PC-3 (cell line): Measurements from ENCODE around the gene ANXA6. TPM values are rescaled to one million over a fixed set of nuclear protein-coding genes. Genes with fewer than 3 reads are reported as not detected.

Experiments
- ATAC-seq: fragments of 200-7000 bp; cut with Tn5 transposase; 2 replicates; pipeline ENCODE4 v1.9.1; 2020; ENCODE audit warnings: mild to moderate bottlenecking, moderate library complexity
- BruUV-seq: library from RNA; stranded (reverse); fragments of 400-500 nt; replicated peaks from 2 replicates; lab custom pipeline; 2021; lab: Mats Ljungman, UMichigan
- CTCF ChIA-PET: fragments of 300-600 bp; sonication (Branson Sonifier 250); formaldehyde crosslinking; loops from one replicate; lab custom pipeline; 2022; ENCODE audit warnings: antibody characterized with exemption; lab: Charles Lee
- POLR2A ChIA-PET: fragments of 300-600 bp; sonication (Branson Sonifier 250); formaldehyde crosslinking; loops from one replicate; lab custom pipeline; 2022; ENCODE audit warnings: antibody characterized with exemption; ENCODE audit not compliant: unreplicated experiment; lab: Charles Lee
- DNase-seq: peaks from one replicate; pipeline ENCODE4 v3.0.0-alpha.2; 2015
- H2AFZ ChIP-seq: fragments of 300-600 bp; sonication (generic); 2 replicates; pipeline ENCODE4 v1.6.0; 2016; ENCODE audit warnings: antibody characterized with exemption, low read length
- H3F3A ChIP-seq: fragments of 300-600 bp; sonication (generic); one replicate; pipeline ENCODE4 v1.6.0; 2017; ENCODE audit warnings: antibody characterized with exemption, low read length, control low read depth, mild to moderate bottlenecking; ENCODE audit not compliant: unreplicated experiment
- H3K27ac ChIP-seq: fragments of 300-600 bp; sonication (generic); 2 replicates; pipeline ENCODE4 v1.5.1; 2016; ENCODE audit warnings: mild to moderate bottlenecking, low read length
- H3K27me3 ChIP-seq: fragments of 300-600 bp; sonication (generic); 2 replicates; pipeline ENCODE4 v1.6.1; 2016; ENCODE audit warnings: low read length, mixed read lengths
- H3K36me3 ChIP-seq: fragments of 300-600 bp; sonication (generic); 2 replicates; pipeline ENCODE4 v1.6.1; 2016; ENCODE audit warnings: low read depth, mixed run types, low read length, mixed read lengths
- H3K4me1 ChIP-seq: fragments of 300-600 bp; sonication (generic); 2 replicates; pipeline ENCODE4 v1.5.1; 2016; ENCODE audit warnings: low read length; ENCODE audit not compliant: insufficient read depth
- H3K4me2 ChIP-seq: fragments of 300-600 bp; sonication (generic); 2 replicates; pipeline ENCODE4 v1.6.0; 2016; ENCODE audit warnings: low read length
- H3K4me3 ChIP-seq: fragments of 300-600 bp; sonication (generic); 2 replicates; pipeline ENCODE4 v1.5.1; 2016; ENCODE audit warnings: mild to moderate bottlenecking, low read length, mixed read lengths
- H3K79me2 ChIP-seq: fragments of 300-600 bp; sonication (generic); 2 replicates; pipeline ENCODE4 v1.6.1; 2017; ENCODE audit warnings: low read length, mixed read lengths
- H3K9ac ChIP-seq: fragments of 300-600 bp; sonication (generic); 2 replicates; pipeline ENCODE4 v1.6.0; 2016; ENCODE audit warnings: mild to moderate bottlenecking, low read length
- H3K9me2 ChIP-seq: fragments of 300-600 bp; sonication (generic); replicated peaks from 2 replicates; pipeline ENCODE4 v1.6.1; 2016; ENCODE audit warnings: mixed run types, low read length, mixed read lengths
- H3K9me3 ChIP-seq: fragments of 300-600 bp; sonication (generic); 2 replicates; pipeline ENCODE4 v1.6.1; 2016; ENCODE audit warnings: low read length, mixed read lengths
- H4K20me1 ChIP-seq: fragments of 300-600 bp; sonication (generic); 2 replicates; pipeline ENCODE4 v1.6.1; 2016; ENCODE audit warnings: low read length, mixed read lengths
- EZH2 ChIP-seq: fragments of 300-600 bp; sonication (generic); IDR thresholded peaks from one replicate; pipeline ENCODE4 v1.6.1; 2017; ENCODE audit warnings: antibody characterized with exemption, mild to moderate bottlenecking, low read length; ENCODE audit not compliant: unreplicated experiment
- EZH2phosphoT487 ChIP-seq: fragments of 300-600 bp; sonication (generic); IDR thresholded peaks from 2 replicates; pipeline ENCODE4 v1.6.1; 2018; ENCODE audit warnings: mild to moderate bottlenecking, antibody characterized with exemption, low read length, borderline replicate concordance
- intact Hi-C: fragments of 100-400 bp; cut with micrococcal nuclease; formaldehyde crosslinking; loops from 2 replicates; pipeline ENCODE4 v1.9.0; 2023
- total RNA-seq: library from RNA; depleted of rRNA; stranded (reverse); fragments of >200 nt; gene quantifications from 2 replicates; pipeline ENCODE4 v1.2.3, GENCODE V29; 2014
- TF ChIP-seq, protein P1 (sequence below): fragments of 300-600 bp; sonication (generic); conservative IDR thresholded peaks from 2 replicates; pipeline ENCODE4 v1.5.1; 2017; ENCODE audit warnings: antibody characterized with exemption, low read depth, mild to moderate bottlenecking, low read length

Gene ANXA6
- total RNA-seq, 1 experiment from 2014 or later = 122 TPM

DNA sequence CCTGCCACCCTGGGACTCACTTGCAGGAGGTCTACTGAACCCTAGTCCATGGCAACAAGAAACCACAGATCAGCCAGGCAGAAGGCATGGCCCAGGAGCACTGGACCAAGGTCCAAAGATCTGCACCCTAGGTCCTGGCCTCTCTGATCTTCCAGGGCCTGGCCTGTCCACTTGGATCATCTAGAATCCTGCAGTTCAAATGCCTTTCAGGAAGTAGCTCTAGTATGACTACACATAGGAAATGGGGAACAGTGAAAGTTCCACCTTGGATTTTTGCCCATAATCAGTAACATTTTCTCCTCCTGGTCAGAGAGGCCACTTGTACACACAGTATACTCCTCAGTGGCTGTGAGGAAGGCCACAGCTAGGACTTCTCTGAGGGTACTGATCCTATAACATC, 11.5 kb downstream of the ANXA6 start:
- Histone ChIP-seq H3K27ac (no peak overlapping the region), H3K4me1 (no peaks in the 10 kb centered on the region), H3K9me2 (no peaks in the 10 kb centered on the region), H3K4me3 (no peak overlapping the region), H3K4me2 (no peak overlapping the region), H3K9me3 (no peaks in the 10 kb centered on the region), H2AFZ (no peak overlapping the region), H4K20me1 (no peaks in the 10 kb centered on the region), H3K27me3 (no peaks in the 10 kb centered on the region), H3F3A (no peaks in the 10 kb centered on the region), H3K36me3 (no peaks in the 10 kb centered on the region), H3K9ac (no peak overlapping the region), H3K79me2 (no peaks in the 10 kb centered on the region)
- BruUV-seq = no TSS peak
- DNase-seq = no peak
- intact Hi-C loops = no loop called here
- ChIA-PET POLR2A (no interaction called here), CTCF (no interaction called here)
- TF ChIP-seq, protein P1, sequence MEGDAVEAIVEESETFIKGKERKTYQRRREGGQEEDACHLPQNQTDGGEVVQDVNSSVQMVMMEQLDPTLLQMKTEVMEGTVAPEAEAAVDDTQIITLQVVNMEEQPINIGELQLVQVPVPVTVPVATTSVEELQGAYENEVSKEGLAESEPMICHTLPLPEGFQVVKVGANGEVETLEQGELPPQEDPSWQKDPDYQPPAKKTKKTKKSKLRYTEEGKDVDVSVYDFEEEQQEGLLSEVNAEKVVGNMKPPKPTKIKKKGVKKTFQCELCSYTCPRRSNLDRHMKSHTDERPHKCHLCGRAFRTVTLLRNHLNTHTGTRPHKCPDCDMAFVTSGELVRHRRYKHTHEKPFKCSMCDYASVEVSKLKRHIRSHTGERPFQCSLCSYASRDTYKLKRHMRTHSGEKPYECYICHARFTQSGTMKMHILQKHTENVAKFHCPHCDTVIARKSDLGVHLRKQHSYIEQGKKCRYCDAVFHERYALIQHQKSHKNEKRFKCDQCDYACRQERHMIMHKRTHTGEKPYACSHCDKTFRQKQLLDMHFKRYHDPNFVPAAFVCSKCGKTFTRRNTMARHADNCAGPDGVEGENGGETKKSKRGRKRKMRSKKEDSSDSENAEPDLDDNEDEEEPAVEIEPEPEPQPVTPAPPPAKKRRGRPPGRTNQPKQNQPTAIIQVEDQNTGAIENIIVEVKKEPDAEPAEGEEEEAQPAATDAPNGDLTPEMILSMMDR = no peak
- TF ChIP-seq EZH2phosphoT487 (no peak), EZH2 (no peak)
- ATAC-seq = no peak

DNA sequence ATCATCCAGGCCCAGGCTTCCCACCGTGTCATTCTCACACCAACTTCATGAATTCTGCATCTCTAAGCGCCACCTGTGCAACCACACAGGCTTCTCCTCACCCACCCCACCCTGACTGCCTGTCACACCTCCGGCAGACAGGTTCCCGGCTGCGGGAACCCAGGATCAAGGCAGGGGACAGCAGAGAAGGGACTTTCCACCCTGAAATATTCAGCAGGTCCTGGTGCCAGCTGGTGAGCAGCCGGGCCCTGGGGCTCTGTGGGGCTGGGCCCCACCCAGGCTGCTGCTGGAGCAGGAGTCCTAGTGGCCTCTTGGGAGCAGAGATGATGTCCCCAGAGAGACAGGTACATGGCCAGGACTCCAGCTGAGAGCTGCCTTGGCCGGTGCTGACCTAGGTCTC, 12.7 kb downstream of the ANXA6 start:
- H3K4me3 ChIP-seq = no peak overlapping the region
- DNase-seq (no peak), ATAC-seq (no peak)
- H3K9ac ChIP-seq = no peak overlapping the region
- H3K4me1 ChIP-seq = no peaks in the 10 kb centered on the region
- H3K9me3 ChIP-seq = no peaks in the 10 kb centered on the region
- no peaks in the 10 kb centered on the region for H3K36me3 ChIP-seq
- no peak overlapping the region for H3K27ac ChIP-seq
- no peaks in the 10 kb centered on the region for H3F3A ChIP-seq
- intact Hi-C loops = no loop called here
- no peaks in the 10 kb centered on the region for H4K20me1 ChIP-seq
- H2AFZ ChIP-seq = no peak overlapping the region
- H3K4me2 ChIP-seq = no peak overlapping the region
- POLR2A ChIA-PET = no interaction called here
- no TSS peak for BruUV-seq
- TF ChIP-seq EZH2 = no peak
- TF ChIP-seq, protein P1 = no peak
- TF ChIP-seq EZH2phosphoT487 = no peak
- no peaks in the 10 kb centered on the region for H3K27me3 ChIP-seq
- CTCF ChIA-PET = no interaction called here
- no peaks in the 10 kb centered on the region for H3K9me2 ChIP-seq
- no peaks in the 10 kb centered on the region for H3K79me2 ChIP-seq

DNA sequence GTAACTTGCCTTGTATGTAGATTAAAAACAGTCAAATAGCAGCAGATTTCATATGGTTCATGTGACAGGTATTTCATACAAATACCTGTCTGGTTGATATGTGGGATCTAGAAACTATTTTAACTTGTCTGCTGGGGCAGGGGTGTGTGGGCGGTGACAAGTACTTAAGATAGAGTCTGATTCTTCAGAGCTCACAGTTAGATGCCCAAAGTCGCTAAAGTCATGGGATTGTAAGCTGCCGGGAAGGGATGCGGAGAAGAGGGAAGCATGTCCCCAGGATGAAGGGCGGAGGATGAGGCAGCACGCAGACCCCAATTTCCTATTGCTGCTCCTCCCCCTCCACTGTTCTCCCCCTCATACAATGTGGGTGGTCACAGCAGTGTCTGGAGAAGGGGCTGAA, 13.3 kb downstream of the ANXA6 start:
- H3K9me2 ChIP-seq = no peaks in the 10 kb centered on the region
- H3K4me1 ChIP-seq = no peaks in the 10 kb centered on the region
- no peak overlapping the region for H3K9ac ChIP-seq
- TF ChIP-seq EZH2phosphoT487 = no peak
- TF ChIP-seq EZH2 = no peak
- TF ChIP-seq, protein P1 = no peak
- no peaks in the 10 kb centered on the region for H4K20me1 ChIP-seq
- H3K79me2 ChIP-seq = no peaks in the 10 kb centered on the region
- H3K36me3 ChIP-seq = no peaks in the 10 kb centered on the region
- intact Hi-C loops = no loop called here
- BruUV-seq = no TSS peak
- no peak for DNase-seq
- ChIA-PET POLR2A (no interaction called here), CTCF (no interaction called here)
- no peak overlapping the region for H3K27ac ChIP-seq
- H3K4me3 ChIP-seq = no peak overlapping the region
- no peak for ATAC-seq
- H3K27me3 ChIP-seq = no peaks in the 10 kb centered on the region
- no peaks in the 10 kb centered on the region for H3F3A ChIP-seq
- H2AFZ ChIP-seq = no peak overlapping the region
- H3K4me2 ChIP-seq = no peak overlapping the region
- H3K9me3 ChIP-seq = no peaks in the 10 kb centered on the region
